ENCODE measurements around the gene CLCN1.

- TF ChIP-seq CTCF (conservative IDR thresholded peaks at IDR 0.05), result no peak
- TF ChIP-seq ZFX (IDR thresholded peaks at IDR 0.05), result no peak
Measured at GRCh38 chr7:143314127-143314526, 1.8 kb upstream of the CLCN1 start.

Data from C4-2B (cell line).